Subcutaneous adipose tissue (tissue), 4 donors: ENCODE measurements around the gene PNCK. TPM values are rescaled to one million over a fixed set of nuclear protein-coding genes. Genes with fewer than 3 reads are reported as not detected.

Source experiments
- total RNA-seq, 4 donors: library from RNA; depleted of rRNA; stranded (reverse); fragments of >200 nt; gene quantifications; one replicate each; pipeline ENCODE4 v1.1.0, GENCODE V29; 2016
- TF ChIP-seq, protein P1 (sequence below): fragments of 450-650 bp; IDR thresholded peaks from one replicate; pipeline ENCODE4 v1.5.1; 2016; ENCODE audit warnings: low read depth, mild to moderate bottlenecking, control low read depth, antibody characterized with exemption, moderate library complexity

PNCK gene
- total RNA-seq, 4 donors from 2014 or later = 1.8 to 2.6 TPM; not detected in 2

DNA sequence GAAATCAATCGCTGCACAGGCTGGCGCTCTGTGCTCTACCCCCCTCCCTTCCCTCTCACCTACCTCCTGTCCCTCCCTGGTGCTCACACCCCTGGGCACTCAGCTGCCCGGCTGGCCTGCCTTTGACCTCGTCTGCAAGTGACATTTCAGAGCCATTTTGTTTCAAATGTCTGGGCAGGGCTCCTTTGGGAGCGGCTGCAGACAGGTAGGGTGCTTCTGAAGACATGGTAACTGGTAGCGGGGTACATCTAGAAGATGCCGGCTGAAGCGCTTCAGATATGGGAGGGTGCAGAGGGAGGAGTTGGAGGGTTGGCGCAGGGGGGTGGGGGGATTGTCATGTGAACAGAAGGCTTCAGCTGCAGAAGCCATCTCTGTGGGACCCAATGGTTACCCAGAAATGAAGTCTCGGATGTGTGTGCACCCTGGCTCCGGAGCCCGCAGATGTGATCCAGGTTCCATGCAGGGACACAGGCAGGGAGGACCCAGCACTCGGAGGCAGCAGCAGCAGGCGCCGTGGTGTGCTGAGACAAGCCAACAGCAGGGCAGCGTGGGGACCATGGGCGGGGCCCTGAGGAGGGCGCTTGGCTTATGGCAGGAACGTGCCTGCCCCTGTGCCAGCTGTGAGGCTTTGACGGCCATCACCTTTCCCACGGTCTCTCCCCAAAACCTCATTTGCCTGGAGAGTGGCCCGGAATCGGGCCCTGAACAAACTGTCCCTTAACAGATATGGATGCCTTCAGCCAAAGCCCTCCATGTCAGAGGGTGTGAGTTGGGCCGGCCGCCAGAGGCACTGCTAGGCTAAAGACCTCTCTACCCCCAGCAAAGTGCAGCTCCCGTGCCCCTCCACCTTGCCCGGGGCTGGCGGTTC lies 34.2 kb downstream of the PNCK start:
- TF ChIP-seq, protein P1, sequence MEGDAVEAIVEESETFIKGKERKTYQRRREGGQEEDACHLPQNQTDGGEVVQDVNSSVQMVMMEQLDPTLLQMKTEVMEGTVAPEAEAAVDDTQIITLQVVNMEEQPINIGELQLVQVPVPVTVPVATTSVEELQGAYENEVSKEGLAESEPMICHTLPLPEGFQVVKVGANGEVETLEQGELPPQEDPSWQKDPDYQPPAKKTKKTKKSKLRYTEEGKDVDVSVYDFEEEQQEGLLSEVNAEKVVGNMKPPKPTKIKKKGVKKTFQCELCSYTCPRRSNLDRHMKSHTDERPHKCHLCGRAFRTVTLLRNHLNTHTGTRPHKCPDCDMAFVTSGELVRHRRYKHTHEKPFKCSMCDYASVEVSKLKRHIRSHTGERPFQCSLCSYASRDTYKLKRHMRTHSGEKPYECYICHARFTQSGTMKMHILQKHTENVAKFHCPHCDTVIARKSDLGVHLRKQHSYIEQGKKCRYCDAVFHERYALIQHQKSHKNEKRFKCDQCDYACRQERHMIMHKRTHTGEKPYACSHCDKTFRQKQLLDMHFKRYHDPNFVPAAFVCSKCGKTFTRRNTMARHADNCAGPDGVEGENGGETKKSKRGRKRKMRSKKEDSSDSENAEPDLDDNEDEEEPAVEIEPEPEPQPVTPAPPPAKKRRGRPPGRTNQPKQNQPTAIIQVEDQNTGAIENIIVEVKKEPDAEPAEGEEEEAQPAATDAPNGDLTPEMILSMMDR = no peak

GRCh38 chrX:153638436-153639176 lies 35.0 kb downstream of the PNCK start:
- TF ChIP-seq, protein P1 = no peak

- TF ChIP-seq, protein P1 = no peak
These were observed 35.6 kb downstream of the PNCK start for GRCh38 chrX:153638041-153638371.

DNA sequence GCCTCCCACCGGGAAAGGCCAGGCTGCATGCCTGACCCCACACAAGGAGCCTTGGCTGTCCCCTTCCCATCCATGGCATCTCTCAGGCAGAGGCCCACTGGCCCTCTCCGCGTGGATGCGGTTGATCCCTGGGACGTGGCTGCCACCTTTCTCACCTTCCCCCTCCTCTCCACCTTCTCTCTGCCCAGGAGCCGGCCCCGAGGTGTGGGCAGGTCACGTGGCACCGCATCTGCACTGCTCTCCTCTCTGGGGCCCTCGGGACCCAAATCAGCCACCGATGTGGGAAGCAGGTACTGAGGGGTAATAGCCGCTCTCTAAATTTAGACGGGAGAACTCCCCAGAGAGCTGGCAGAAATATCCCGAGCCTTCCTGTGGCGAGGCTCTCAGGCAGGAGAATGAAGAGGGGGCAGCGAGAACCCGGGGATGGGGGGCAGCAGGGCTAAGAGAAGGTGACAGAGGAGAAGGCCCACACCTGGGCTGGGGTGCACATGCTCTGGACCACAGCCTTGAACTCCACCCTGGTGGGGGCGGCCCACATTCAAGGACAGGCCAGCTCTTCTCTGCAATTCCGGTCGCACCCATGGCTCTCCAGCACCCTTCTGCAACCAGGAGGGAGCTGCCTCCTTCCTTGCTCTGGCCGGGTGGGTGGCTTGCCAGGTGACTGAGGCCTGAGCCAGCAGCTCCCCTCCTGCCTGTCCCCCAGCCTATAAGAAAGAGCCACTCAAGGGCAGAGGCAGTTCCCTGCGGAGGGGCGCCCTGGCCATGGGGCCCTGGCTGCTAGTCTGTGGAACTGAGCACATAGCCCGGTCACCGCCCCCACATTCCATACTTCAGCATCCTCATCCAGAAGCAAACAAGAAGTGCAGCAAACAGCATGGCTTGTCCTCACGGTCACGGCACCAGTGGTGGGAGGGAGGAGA lies 36.2 kb downstream of the PNCK start:
- TF ChIP-seq, protein P1 = no peak

DNA sequence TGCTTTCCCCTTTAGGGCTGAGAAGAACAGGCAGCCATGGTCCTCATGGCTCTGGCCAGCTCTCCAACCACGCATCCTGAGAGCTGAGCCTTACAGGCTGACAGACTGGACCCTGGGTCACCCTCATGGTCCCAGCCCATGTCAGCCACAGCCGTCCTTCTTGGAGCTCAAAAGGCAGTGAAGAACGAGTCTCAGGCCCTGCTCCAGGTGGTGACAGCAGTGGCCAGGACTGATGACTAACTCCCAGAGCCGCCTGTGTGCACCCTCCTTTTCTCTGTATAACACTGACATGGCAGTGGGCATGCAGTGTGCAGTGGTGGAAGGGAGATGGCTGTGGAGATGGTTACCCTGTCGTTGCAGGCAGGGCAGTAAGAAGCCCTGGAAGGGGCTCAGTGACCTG lies 36.9 kb downstream of the PNCK start:
- TF ChIP-seq, protein P1 = no peak

DNA sequence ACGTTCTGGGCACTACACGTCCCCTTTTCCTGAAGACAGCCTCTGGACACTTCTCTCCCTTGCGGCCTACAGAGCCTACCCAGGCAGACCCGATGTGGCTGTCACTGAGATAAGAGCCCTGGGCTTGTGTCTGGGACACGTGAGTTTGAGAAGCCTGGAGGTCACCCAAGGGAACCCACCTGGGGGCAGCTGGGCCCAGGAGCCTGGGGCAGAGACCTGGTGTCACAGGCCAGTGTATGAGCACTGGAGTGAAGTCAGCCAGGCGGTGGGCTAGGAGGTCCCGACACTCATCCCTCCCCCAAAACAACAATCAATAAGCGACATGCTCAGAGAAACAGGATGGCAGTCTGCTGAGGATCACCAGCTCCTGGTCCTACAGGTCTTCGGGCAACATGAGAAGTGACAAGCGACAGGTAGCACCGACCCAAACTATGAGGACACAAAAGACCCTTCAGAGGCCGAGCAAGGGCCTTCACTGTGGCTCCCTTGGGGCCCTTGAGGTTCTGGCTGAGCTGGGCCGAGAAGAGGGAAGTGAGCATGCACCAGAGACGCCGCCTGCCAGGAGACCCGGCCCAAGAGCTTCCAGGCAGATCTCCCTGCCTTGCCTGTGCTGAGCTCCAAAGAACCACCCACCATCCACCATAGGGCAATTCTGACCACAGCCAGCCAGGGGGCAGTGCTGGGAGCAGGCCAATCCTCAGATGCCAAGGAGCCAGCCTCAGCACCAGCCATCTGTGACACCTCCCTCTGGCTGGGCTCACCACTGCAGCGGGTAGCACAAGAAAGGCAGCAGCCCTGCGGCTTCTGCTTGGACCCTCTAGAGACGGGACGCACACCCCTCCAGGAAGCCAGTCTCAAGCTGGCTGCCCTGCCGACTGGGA lies 37.6 kb downstream of the PNCK start:
- TF ChIP-seq, protein P1 = no peak
